SK-N-SH treated with all-trans-retinoic acid at 6 μM for 48 hours (cell line): Measurements from ENCODE around the gene THBS3.
"Not testable (repeated sequence)": the region's sequence is repeated elsewhere in the genome, so short reads cannot be mapped to it uniquely, and the experiment has no call there.

ENCODE experiments used
- CREB5 ChIP-seq: fragments of 250-450 bp; sonication (Bioruptor Pico); IDR thresholded peaks from 2 replicates; pipeline ENCODE4 v1.5.1; 2020; ENCODE audit warnings: low read depth, mild to moderate bottlenecking, moderate library complexity
- CSDC2 ChIP-seq: fragments of 250-450 bp; sonication (Bioruptor Pico); IDR thresholded peaks from 2 replicates; pipeline ENCODE4 v1.5.0; 2020; ENCODE audit warnings: mild to moderate bottlenecking, moderate library complexity
- GLIS3 ChIP-seq: fragments of 250-450 bp; sonication (Bioruptor Pico); IDR thresholded peaks from 2 replicates; pipeline ENCODE4 v1.5.0; 2020; ENCODE audit warnings: mild to moderate bottlenecking, moderate library complexity
- OSR1 ChIP-seq: fragments of 250-450 bp; sonication (Bioruptor Pico); IDR thresholded peaks from 2 replicates; pipeline ENCODE4 v1.8.0; 2022; ENCODE audit warnings: moderate library complexity, mild to moderate bottlenecking, inconsistent platforms
- PATZ1 ChIP-seq: fragments of 250-450 bp; sonication (Bioruptor Pico); IDR thresholded peaks from 2 replicates; pipeline ENCODE4 v1.8.0; 2020; ENCODE audit warnings: mild to moderate bottlenecking, moderate library complexity, borderline replicate concordance
- POU6F1 ChIP-seq: fragments of 250-450 bp; sonication (Bioruptor Pico); IDR thresholded peaks from 2 replicates; pipeline ENCODE4 v1.8.0; 2021; ENCODE audit warnings: low read depth, mild to moderate bottlenecking, moderate library complexity, borderline replicate concordance
- PPARA ChIP-seq: fragments of 250-450 bp; sonication (Bioruptor Pico); IDR thresholded peaks from 2 replicates; pipeline ENCODE4 v1.5.0; 2020; ENCODE audit warnings: mild to moderate bottlenecking, borderline replicate concordance
- TCF4 ChIP-seq: fragments of 250-450 bp; sonication (Bioruptor Pico); IDR thresholded peaks from 2 replicates; pipeline ENCODE4 v1.8.0; 2021; ENCODE audit warnings: mild to moderate bottlenecking, moderate library complexity, borderline replicate concordance
- ZFP30 ChIP-seq: fragments of 450-650 bp; formaldehyde crosslinking; IDR thresholded peaks from 2 replicates; pipeline ENCODE4 v1.5.0; 2022; ENCODE audit warnings: mild to moderate bottlenecking, moderate library complexity
- ZNF8 ChIP-seq: fragments of 450-650 bp; formaldehyde crosslinking; IDR thresholded peaks from 2 replicates; pipeline ENCODE4 v1.5.0; 2020; ENCODE audit warnings: mild to moderate bottlenecking, moderate library complexity
- TF ChIP-seq, protein P1 (sequence below): fragments of 250-450 bp; sonication (Bioruptor Pico); IDR thresholded peaks from 2 replicates; pipeline ENCODE4 v1.5.1; 2021; ENCODE audit warnings: mild to moderate bottlenecking, moderate library complexity

DNA sequence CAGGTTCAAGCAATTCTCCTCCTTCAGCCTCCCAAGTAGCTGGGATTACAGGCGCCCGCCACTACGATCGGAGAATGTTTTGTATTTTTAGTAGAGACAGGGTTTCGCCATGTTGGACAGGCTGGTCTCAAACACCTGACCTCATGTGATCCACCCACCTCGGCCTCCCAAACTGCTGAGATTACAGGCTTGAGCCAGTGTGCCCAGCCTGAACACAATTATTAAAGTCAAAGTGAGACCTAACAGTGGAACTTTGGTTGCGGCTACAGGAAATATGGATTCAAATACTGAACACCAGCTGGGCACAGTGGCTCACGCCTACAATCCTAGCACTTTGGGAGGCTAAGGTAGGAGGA, 17.7 kb upstream of the THBS3 start:
- not testable (repeated sequence) for TF ChIP-seq CREB5; OSR1 (CRISPR knock-in tag); PPARA (CRISPR knock-in tag); GLIS3 (CRISPR knock-in tag); ZFP30 (CRISPR knock-in tag); ZNF8 (CRISPR knock-in tag); TCF4; POU6F1 (CRISPR knock-in tag); PATZ1; CSDC2
- TF ChIP-seq, protein P1, sequence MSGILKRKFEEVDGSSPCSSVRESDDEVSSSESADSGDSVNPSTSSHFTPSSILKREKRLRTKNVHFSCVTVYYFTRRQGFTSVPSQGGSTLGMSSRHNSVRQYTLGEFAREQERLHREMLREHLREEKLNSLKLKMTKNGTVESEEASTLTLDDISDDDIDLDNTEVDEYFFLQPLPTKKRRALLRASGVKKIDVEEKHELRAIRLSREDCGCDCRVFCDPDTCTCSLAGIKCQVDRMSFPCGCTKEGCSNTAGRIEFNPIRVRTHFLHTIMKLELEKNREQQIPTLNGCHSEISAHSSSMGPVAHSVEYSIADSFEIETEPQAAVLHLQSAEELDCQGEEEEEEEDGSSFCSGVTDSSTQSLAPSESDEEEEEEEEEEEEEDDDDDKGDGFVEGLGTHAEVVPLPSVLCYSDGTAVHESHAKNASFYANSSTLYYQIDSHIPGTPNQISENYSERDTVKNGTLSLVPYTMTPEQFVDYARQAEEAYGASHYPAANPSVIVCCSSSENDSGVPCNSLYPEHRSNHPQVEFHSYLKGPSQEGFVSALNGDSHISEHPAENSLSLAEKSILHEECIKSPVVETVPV (CRISPR knock-in tag) = not testable (repeated sequence)
